Stimulated activated CD4-positive, alpha-beta T cell treated with anti-CD3 and anti-CD28 coated beads, TNF-alpha, amount 100 ng/mL, for 24 hours (primary cell): ENCODE measurements around the gene DTD1.
A peak's percentile ranks its signal among the peaks of the same experiment; 100 is the strongest.

Experiments
- DNase-seq, 3 experiments: peaks; one replicate each; pipeline ENCODE4 v3.0.0-alpha.2; 2020; ENCODE audit warnings: low read depth in 3 of 3

Gene DTD1

DNA sequence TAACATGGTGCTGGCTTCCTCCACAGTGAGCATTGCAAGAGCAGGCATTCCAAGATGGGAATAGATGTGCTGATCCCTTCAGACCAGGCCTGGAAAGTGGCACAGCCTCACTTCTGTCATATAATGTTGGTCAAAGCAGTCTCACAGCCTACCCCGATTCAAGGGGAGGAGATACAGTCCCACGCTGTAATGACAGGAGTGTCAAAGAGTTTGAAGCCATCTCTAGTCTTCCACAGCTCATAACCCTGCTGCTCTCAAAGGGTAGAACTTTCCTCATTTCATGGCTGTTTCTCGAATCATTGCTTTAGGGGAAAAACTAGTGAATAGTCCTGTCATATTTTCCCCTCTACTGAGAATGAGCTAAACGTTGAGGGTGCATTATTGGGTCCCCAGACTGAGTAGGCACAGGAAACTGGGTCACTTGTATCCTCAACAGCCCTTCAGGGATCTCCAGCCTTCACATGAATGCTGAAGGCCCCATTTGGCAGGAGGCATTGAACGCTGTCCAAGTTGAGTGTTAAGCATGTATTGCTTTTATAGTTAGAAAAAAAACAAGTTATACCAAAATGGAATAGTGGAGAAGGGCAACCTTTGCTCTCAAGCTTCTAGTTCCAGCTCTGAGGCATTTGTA, 27.3 kb downstream of the DTD1 start:
- DNase-seq: no peak

DNA sequence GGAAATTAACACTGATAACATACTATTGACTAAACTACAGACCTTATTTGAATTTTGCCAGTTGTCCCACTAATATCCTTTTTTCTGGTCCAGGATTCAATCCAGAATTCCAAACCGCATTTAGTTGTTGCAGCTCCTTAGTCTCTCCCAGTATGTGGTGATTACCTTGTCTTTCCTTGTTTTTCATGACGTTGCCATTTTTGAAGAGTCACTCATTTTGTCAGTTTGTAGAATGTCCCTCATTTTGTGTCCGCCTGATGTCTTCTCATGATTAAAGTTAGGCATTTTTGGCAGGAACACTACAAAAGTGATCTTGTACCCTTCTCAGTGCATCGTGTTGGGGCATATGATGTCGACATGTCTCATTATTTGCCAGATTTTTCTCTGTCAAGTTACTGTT, 33.1 kb downstream of the DTD1 start:
- no peak for DNase-seq

GRCh38 chr20:18623156-18623910, 35.5 kb downstream of the DTD1 start:
- DNase-seq: no peak

DNA sequence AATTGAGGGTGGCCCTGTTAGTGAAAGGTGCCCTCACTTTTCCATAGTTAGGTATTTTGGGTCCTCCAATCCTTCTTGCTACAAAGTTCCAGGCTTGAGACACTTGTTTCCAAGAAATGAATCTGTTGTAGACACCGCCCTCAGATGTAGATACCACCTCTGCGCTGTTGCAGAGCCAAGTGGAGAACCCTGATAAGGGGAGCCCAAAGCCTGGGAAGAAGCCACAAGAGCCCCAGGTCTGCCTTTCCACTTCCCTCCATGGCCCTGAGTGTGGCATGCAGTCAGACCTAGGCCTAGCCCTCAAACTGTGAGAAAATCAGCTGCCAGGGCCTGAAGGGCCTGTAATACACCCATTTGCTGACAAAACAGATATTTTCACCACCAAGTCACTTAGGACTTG, 37.1 kb downstream of the DTD1 start:
- DNase-seq: no peak

GRCh38 chr20:18625907-18626655, 38.2 kb downstream of the DTD1 start:
- no peak for DNase-seq

GRCh38 chr20:18628330-18628920, 40.6 kb downstream of the DTD1 start:
- peak in 1 of 3 experiments; percentile 9 for DNase-seq

DNA sequence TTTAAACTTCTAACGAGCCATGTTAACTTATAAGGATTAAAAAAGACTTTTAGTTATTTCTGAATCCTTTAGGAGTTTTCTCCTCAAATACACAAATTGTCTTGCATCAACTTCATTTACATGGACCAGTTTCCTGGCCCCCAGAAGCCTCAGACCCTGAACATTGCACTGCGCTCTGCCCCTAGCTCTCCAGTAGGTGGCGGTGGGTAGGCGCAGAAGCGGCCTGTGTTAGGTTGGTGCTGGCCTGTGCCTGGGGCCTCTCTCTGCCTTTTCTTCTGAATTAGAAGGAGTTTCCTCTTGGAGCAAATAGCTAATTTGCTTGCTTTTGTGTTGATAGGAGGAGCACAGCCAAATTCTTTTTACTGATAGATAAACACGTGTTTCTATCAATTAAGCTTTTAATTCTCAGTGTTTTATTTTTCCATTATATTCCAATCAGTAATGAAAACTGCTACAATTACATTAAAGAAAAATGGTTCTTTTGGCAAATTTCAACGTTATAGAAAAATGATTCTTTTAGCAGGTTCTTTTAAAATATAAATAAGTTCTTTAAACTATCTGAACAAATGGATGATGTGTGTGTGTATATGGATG, 44.4 kb downstream of the DTD1 start:
- DNase-seq: peak in 2 of 3 experiments; percentile 31 to 50

GRCh38 chr20:18633411-18633810, 45.6 kb downstream of the DTD1 start:
- DNase-seq: no peak

GRCh38 chr20:18634501-18634900, 46.6 kb downstream of the DTD1 start:
- DNase-seq: no peak

DNA sequence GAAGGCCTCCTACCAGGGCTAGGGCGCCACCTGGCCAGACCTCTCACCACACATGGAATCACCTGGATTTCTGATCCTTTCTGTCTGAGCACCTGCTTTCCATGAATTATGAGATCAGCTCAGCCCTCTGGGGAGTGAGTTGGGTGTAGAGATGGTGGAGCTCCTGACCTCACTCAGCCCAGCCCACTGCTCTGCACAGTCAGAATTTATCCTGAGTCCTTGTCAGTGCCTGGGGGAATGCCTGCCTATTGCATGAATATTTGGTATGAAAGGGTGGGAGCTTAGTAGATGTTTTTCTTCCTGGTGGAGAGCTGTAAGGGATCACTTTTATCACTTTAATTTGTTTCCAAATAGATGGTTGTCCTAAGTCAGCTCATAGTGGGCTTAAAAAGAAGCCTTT, 47.5 kb downstream of the DTD1 start:
- no peak for DNase-seq

DNA sequence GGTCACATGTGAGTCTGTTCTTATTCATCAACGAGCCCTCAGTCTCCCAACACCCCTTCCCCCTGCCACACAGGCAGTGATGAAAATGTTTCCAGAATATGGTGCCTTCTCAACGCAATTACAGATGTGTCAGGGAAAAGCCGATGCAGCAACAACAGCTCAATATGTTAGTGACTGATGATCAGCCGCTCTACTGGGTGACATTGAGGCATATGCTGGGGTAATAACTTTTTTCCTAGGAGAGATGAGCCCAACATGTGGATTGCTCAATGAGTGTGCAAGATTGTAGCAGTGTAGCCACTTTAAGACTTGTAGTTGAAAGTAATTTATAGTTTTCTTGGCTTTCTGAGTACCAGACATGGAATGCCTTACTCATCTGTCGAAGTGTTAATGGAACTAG, 49.4 kb downstream of the DTD1 start:
- DNase-seq: no peak

DNA sequence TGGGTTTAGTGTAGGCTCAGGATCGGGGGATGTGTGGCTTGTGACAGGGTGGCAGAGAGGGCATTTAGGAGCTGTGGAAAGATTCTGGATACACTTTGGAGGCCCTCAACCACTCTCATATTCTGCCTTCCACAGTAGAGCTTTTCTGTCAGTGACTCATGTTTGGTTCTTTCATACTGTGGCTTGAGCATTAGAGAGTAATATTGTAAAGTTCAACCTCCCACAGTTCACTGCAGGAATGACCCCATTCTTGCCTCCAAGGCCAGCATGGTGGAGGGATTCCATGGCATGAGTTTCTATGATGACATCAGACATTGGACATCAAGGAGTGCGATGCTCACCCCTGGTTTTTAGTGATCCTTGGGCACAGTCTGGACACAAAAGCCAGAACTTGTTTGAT, 50.9 kb downstream of the DTD1 start:
- DNase-seq: no peak

GRCh38 chr20:18639501-18639979, 51.7 kb downstream of the DTD1 start:
- no peak for DNase-seq

DNA sequence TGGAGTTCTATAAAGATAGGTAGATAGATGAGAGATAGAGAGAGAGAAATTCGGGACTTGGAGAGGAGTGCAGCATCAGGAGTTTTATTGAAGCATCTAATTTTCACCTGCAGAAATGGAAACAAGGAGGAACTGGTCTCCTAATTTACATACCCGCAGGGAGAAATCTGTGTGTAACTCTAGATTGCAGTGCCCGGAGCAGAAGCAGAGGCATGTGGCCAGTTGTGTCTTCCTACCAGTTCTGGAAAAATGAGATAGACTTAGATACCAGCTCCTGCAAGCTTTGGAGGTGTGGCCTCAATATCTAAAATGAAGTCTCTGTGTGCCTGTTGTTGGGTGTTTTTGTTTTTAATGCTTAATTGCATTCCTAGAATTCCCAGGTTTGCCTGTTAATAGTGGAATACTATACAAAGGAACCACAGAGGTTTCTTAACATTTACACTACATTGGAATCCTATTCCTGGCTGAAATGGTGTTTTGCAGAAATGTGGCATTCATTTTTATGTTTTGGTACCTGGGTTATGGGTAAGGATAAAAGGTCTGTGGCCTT, 57.4 kb downstream of the DTD1 start:
- DNase-seq: no peak

GRCh38 chr20:18645851-18646250, 58.0 kb downstream of the DTD1 start:
- DNase-seq: no peak

GRCh38 chr20:18647777-18648176, 59.9 kb downstream of the DTD1 start:
- DNase-seq: no peak

DNA sequence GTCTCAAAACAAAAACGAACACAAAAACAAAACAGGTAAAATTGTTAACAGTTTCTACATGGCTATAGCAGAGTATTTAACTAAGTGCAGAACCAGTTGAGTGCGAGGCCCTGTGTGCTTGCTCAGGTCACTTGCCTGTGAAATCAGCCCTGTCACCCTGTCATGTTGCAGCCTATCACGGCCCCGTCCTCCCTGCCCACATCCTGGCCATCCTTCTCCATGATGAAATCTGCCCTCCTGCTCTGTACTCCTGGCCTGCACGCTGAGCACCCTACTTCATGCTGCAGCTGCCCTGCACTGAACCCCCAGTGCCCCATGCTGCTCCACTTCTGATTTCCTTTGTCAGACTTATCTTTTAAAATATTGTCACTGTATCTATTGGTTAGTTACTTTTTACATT, 62.4 kb downstream of the DTD1 start:
- no peak for DNase-seq

- no peak for DNase-seq
These were observed 66.0 kb downstream of the DTD1 start for GRCh38 chr20:18653736-18654447.

DNA sequence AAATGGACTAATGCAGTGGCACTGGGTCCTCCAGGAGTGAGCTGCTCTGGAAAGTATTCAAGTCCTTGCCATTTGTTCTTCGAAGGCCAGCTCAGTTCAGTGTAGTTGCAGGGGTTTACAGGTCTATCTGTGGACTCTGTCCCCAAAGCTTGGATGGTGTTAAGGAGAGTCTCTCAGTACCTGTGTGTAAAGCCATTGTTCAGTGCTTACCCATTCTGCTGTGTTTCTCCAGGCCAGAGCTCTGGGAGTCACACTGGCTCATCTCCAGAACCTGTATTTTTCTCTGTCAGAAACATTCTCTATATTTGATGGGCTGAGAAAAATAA, 66.6 kb downstream of the DTD1 start:
- DNase-seq: no peak

DNA sequence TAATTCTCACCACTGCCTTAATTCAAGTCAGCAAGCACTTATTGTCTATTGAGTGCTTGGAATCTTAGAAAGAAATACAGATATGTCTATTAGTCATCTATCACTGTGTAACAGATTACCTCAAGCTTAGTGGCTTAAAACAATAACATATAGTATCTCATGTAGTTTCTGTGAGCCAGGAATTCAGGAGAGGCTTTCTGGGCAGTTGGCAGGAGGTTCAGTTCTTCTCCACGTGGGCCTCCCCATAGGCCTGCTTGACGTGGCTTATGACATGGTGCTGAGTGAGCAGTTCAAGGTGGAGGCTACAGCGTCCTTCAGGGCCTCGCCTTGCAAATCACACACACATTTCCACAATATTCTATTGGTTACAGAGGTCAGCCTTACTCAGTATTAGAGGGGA, 69.7 kb downstream of the DTD1 start:
- DNase-seq: no peak
